Measurements from ENCODE around the gene WDR64. TPM values are rescaled to one million over a fixed set of nuclear protein-coding genes. Genes with fewer than 3 reads are reported as not detected.

WDR64 gene
- total and polyA plus RNA-seq, 2 experiments from 2014 or later = not detected

DNA sequence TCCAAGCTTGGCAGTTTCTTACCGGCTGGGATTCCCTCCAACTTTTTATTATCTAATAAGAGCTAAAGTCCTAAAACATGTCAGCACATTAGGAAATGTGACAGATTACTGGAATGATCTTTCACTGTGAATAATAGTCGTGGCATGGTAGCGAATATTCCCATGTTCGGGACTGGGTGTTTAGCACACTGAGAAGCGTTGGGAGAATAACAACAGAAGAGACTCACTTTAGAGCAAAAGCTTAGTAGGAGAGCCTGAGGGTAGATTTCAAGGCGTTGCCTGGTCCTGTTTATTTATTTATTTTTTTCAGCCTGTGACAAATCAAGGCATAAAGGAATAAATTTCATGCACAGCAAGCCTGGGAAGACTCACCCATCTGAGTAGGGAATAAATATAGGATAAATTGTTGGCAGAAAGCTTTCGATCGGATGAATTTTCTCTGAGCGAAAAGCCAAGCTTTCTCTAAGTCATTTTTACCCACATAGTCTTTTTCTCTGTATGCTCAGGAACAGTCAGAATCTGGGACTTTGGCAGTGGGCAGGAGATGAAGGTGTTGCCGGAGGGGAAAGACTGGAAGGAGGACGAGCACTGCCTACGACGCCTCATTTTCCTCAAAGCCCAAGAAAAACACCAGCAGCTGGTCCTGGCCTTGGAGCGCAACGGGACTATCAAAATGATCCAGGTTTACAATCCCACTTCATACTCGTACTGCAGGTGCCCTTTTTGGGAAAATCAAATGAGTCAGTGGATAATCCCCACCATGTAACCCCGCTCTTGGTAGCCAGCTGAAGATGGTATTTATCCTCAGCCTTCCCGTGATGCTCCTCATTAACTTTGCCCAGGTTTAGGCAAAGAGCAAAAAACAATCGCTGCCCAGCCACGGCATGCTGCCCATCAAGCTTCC is 97.2 kb downstream of the WDR64 start (continued):
- TF ChIP-seq ZNF462 (CRISPR knock-in tag; IDR thresholded peaks at IDR 0.05) = no peak
- TF ChIP-seq NANOG (IDR thresholded peaks at IDR 0.05; ENCODE audit: borderline replicate concordance) = no peak
- no peak for TF ChIP-seq CTCF (conservative IDR thresholded peaks at IDR 0.05; ENCODE audit: low read depth in 2 of 2)
- TF ChIP-seq ETS1 (IDR thresholded peaks at IDR 0.05) = no peak
- no peak for TF ChIP-seq EZH2 (IDR thresholded peaks at IDR 0.05; ENCODE audit: low read depth, unreplicated experiment)
- TF ChIP-seq EZH2phosphoT487 (IDR thresholded peaks at IDR 0.05; ENCODE audit: unreplicated experiment) = no peak
- no peak for TF ChIP-seq ZNF331 (CRISPR knock-in tag; IDR thresholded peaks at IDR 0.05; ENCODE audit: low read depth)
- TF ChIP-seq ZNF114 (CRISPR knock-in tag; IDR thresholded peaks at IDR 0.05) = no peak
- TF ChIP-seq POLR2AphosphoS5 (IDR thresholded peaks at IDR 0.05; ENCODE audit: low read depth) = no peak
- no peak for TF ChIP-seq CREB1 (CRISPR knock-in tag; IDR thresholded peaks at IDR 0.05; ENCODE audit: low read depth)
